ENCODE data around the gene SH3YL1. TPM values are rescaled to one million over a fixed set of nuclear protein-coding genes. Genes with fewer than 3 reads are reported as not detected.

SH3YL1 gene
- total RNA-seq, 1 experiment from 2014 or later = 28.6 TPM

DNA sequence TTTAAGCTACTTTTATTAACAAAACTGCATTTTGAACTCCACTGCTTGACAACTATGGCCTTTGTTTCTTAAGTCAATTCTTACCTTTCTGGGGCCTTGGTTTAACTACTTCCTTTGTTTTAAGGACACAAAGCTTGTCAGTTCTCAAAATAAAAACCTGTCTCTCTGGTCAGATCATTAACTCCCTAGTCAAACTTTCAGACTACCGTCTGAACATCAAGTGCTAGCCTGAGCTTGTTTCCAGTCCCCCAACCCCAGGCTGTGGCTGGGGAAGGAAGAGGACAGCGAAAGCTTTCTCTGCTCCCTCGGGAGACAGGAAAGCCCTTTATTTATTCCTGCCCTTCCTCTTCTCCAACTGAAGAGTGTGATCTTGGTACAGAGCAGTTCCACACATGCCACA is 1.7 kb downstream of the SH3YL1 start:
- no TSS peak for BruUV-seq (replicated peaks)
- no peak for ATAC-seq
- Histone ChIP-seq H3F3A (ENCODE audit: low read length, unreplicated experiment) (no peaks in the 10 kb centered on the region), H3K4me2 (ENCODE audit: low read length) (peak overlapping the region; percentile 89), H3K27me3 (ENCODE audit: low read length) (no peaks in the 10 kb centered on the region), H3K4me3 (ENCODE audit: low read length) (peak overlapping the region; percentile 89; the same call in 1 of the 2 replicates), H4K20me1 (ENCODE audit: low read length) (peaks cover 13% of the 10 kb centered on the region; the same call in 1 of the 2 replicates), H3K9ac (ENCODE audit: low read length) (no peak overlapping the region), H3K36me3 (ENCODE audit: low read depth, low read length) (peaks cover 5% of the 10 kb centered on the region; the same call in 1 of the 2 replicates), H3K27ac (ENCODE audit: low read length) (no peak overlapping the region), H3K9me2 (replicated peaks; ENCODE audit: low read length) (no peaks in the 10 kb centered on the region), H3K9me3 (ENCODE audit: low read length) (no peaks in the 10 kb centered on the region), H3K4me1 (ENCODE audit: insufficient read depth, low read length) (peaks cover 28% of the 10 kb centered on the region), H3K79me2 (ENCODE audit: low read length) (peaks cover 59% of the 10 kb centered on the region), H2AFZ (ENCODE audit: low read length) (no peak overlapping the region)
- intact Hi-C loops (cut with micrococcal nuclease) = loop anchor here (10.0 kb wide), 1 partner anchor 413 kb away; the partner anchor contains the start of gene TMEM18
- TF ChIP-seq, protein P1, sequence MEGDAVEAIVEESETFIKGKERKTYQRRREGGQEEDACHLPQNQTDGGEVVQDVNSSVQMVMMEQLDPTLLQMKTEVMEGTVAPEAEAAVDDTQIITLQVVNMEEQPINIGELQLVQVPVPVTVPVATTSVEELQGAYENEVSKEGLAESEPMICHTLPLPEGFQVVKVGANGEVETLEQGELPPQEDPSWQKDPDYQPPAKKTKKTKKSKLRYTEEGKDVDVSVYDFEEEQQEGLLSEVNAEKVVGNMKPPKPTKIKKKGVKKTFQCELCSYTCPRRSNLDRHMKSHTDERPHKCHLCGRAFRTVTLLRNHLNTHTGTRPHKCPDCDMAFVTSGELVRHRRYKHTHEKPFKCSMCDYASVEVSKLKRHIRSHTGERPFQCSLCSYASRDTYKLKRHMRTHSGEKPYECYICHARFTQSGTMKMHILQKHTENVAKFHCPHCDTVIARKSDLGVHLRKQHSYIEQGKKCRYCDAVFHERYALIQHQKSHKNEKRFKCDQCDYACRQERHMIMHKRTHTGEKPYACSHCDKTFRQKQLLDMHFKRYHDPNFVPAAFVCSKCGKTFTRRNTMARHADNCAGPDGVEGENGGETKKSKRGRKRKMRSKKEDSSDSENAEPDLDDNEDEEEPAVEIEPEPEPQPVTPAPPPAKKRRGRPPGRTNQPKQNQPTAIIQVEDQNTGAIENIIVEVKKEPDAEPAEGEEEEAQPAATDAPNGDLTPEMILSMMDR (conservative IDR thresholded peaks at IDR 0.05; ENCODE audit: low read depth, low read length) = no peak
- TF ChIP-seq EZH2 (IDR thresholded peaks at IDR 0.05; ENCODE audit: low read length, unreplicated experiment) (no peak), EZH2phosphoT487 (IDR thresholded peaks at IDR 0.05; ENCODE audit: borderline replicate concordance, low read length) (no peak)
- POLR2A ChIA-PET (ENCODE audit: unreplicated experiment) = no interaction called here
- CTCF ChIA-PET = no interaction called here
- no peak for DNase-seq

DNA sequence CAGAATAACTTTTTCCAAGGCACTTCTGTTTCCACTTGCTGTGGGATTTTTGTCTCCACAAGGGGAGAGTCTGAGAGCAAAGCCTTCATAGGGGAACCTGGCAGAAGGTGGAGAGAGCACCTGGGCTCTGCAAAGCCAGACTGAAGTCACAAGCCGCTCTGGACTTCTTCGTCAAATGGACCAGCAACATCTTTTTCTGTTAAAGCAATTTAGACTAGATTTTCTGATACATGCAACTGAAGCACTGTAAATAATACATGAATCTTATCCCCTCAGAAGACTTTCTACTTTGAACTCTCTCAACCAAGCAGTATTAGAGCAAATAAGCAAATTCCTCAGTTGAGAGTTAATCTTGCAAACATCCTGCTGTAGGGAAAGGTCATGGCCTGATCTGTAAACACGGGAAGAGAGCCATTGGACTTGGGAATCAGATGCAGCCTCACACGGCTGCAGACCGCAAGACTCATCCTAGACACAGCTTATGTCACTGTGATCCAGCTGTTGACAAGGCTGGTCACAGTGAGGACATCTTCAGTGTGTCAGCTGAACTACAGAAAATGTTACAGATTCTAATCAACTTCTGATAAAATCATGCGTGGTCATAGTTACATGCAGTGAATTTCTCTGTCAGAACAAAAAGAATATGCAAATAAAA is 3.2 kb downstream of the SH3YL1 start:
- peaks cover 17% of the 10 kb centered on the region; the same call in 1 of the 2 replicates for H3K4me1 ChIP-seq (ENCODE audit: insufficient read depth, low read length)
- H3K9ac ChIP-seq (ENCODE audit: low read length) = no peak overlapping the region
- no peak for ATAC-seq
- H3K79me2 ChIP-seq (ENCODE audit: low read length) = peaks cover 44% of the 10 kb centered on the region
- H3K27ac ChIP-seq (ENCODE audit: low read length) = no peak overlapping the region
- no peak overlapping the region for H2AFZ ChIP-seq (ENCODE audit: low read length)
- no peak overlapping the region for H3K4me2 ChIP-seq (ENCODE audit: low read length)
- intact Hi-C loops (cut with micrococcal nuclease) = loop anchor here (10.0 kb wide), 1 partner anchor 414 kb away; the partner anchor contains the start of gene TMEM18
- no peaks in the 10 kb centered on the region for H3K9me3 ChIP-seq (ENCODE audit: low read length)
- no peaks in the 10 kb centered on the region for H3K9me2 ChIP-seq (replicated peaks; ENCODE audit: low read length)
- peaks cover 5% of the 10 kb centered on the region; the same call in 1 of the 2 replicates for H3K36me3 ChIP-seq (ENCODE audit: low read depth, low read length)
- H3F3A ChIP-seq (ENCODE audit: low read length, unreplicated experiment) = no peaks in the 10 kb centered on the region
- DNase-seq = peak; percentile 19
- TF ChIP-seq EZH2 (IDR thresholded peaks at IDR 0.05; ENCODE audit: low read length, unreplicated experiment) (no peak), EZH2phosphoT487 (IDR thresholded peaks at IDR 0.05; ENCODE audit: borderline replicate concordance, low read length) (no peak)
- TF ChIP-seq, protein P1 (conservative IDR thresholded peaks at IDR 0.05; ENCODE audit: low read depth, low read length) = no peak
- POLR2A ChIA-PET (ENCODE audit: unreplicated experiment) = no interaction called here
- no peak overlapping the region for H3K4me3 ChIP-seq (ENCODE audit: low read length)
- BruUV-seq (replicated peaks) = no TSS peak
- H4K20me1 ChIP-seq (ENCODE audit: low read length) = no peaks in the 10 kb centered on the region
- CTCF ChIA-PET = no interaction called here
- H3K27me3 ChIP-seq (ENCODE audit: low read length) = no peaks in the 10 kb centered on the region

DNA sequence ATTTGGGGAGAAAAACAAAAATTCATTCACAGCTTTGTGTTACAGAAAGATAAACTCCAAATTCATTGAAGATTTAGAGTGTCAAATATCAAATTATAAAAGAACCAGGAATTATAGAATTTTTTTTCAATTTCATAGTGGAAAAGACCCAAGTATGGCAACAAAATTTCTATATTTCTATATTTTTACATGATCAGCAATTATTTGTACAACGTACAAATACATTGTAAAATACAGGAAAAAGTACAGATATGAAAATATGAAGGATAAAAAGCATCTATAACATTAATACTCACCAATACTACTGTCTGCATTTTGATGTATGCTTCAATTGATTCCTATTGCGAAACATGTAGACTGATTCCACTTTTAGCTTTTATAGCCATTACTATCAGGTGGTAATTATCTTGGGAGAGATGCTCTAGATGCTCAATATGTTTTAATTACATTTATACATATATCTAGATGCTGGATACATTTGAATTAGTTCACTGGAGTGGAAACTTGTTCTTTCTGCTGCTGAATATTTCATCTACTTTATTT is 4.0 kb downstream of the SH3YL1 start:
- no peak overlapping the region for H3K9ac ChIP-seq (ENCODE audit: low read length)
- no peaks in the 10 kb centered on the region for H3K9me2 ChIP-seq (replicated peaks; ENCODE audit: low read length)
- H3K4me3 ChIP-seq (ENCODE audit: low read length) = no peak overlapping the region
- no peak for DNase-seq
- H3K4me2 ChIP-seq (ENCODE audit: low read length) = no peak overlapping the region
- peaks cover 36% of the 10 kb centered on the region for H3K79me2 ChIP-seq (ENCODE audit: low read length)
- no peaks in the 10 kb centered on the region for H4K20me1 ChIP-seq (ENCODE audit: low read length)
- TF ChIP-seq EZH2phosphoT487 (IDR thresholded peaks at IDR 0.05; ENCODE audit: borderline replicate concordance, low read length) (no peak), EZH2 (IDR thresholded peaks at IDR 0.05; ENCODE audit: low read length, unreplicated experiment) (no peak)
- TF ChIP-seq, protein P1 (conservative IDR thresholded peaks at IDR 0.05; ENCODE audit: low read depth, low read length) = no peak
- BruUV-seq (replicated peaks) = no TSS peak
- ChIA-PET POLR2A (ENCODE audit: unreplicated experiment) (no interaction called here), CTCF (no interaction called here)
- intact Hi-C loops (cut with micrococcal nuclease) = loop anchor here (10.0 kb wide), 1 partner anchor 415 kb away; the partner anchor contains the start of gene TMEM18
- no peak overlapping the region for H3K27ac ChIP-seq (ENCODE audit: low read length)
- peaks cover 17% of the 10 kb centered on the region; the same call in 1 of the 2 replicates for H3K4me1 ChIP-seq (ENCODE audit: insufficient read depth, low read length)
- H3F3A ChIP-seq (ENCODE audit: low read length, unreplicated experiment) = no peaks in the 10 kb centered on the region
- no peak overlapping the region for H2AFZ ChIP-seq (ENCODE audit: low read length)
- peaks cover 5% of the 10 kb centered on the region; the same call in 1 of the 2 replicates for H3K36me3 ChIP-seq (ENCODE audit: low read depth, low read length)
- no peaks in the 10 kb centered on the region for H3K9me3 ChIP-seq (ENCODE audit: low read length)
- ATAC-seq = no peak
- H3K27me3 ChIP-seq (ENCODE audit: low read length) = no peaks in the 10 kb centered on the region
